HG03342 (cell line): Measurements from ENCODE around the gene BCL6B.
"Not testable (repeated sequence)": the region's sequence is repeated elsewhere in the genome, so short reads cannot be mapped to it uniquely, and the experiment has no call there.

Experiments used
- ATAC-seq: cut with Tn5 transposase; IDR thresholded peaks from one replicate; pipeline ENCODE4 v1.9.1; 2021; ENCODE audit warnings: mild to moderate bottlenecking, moderate library complexity; ENCODE audit not compliant: unreplicated experiment

The BCL6B gene

DNA sequence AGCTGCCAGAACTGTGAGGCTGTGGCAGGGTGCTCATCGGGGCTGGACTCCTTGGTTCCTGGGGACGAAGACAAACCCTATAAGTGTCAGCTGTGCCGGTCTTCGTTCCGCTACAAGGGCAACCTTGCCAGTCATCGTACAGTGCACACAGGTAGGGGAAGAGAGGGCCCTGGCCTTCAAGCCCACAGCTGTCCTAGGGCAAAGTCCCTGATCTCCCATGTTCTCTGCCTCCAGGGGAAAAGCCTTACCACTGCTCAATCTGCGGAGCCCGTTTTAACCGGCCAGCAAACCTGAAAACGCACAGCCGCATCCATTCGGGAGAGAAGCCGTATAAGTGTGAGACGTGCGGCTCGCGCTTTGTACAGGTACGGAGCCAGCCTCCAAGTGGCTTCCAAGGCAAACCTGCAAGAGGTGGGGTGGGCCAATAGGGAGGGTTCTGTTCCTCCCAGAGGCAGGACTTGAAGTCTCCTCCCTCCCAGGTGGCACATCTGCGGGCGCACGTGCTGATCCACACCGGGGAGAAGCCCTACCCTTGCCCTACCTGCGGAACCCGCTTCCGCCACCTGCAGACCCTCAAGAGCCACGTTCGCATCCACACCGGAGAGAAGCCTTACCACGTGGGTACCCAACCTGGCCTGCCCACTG, 3.7 kb downstream of the BCL6B start:
- ATAC-seq: no peak

DNA sequence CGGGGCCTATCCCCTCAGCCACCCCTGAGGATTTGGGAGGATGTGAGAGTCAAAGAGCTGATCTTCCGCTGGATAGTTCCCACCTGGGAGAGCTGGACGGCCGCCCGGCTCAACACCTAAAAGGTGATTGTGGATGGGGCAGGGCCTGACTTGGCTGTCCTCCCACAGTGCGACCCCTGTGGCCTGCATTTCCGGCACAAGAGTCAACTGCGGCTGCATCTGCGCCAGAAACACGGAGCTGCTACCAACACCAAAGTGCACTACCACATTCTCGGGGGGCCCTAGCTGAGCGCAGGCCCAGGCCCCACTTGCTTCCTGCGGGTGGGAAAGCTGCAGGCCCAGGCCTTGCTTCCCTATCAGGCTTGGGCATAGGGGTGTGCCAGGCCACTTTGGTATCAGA, 4.5 kb downstream of the BCL6B start:
- no peak for ATAC-seq

DNA sequence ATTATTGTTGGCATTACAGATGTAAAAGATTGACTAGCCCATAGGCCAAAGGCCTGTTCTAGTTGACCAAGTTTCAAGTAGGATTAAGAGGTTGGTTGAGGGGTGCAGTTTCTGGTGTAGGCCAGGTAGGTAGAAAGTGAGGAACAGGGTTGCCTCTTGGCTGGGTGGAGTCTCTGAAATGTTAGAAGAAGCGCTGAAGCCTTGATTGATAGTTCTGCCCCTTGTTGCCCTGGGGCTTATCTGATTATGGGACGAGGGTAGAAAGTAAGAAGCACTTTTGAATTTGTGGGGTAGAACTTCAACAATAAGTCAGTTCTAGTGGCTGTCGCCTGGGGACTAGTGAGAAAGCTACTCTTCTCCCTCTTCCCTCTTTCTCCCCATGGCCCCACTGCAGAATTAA, 6.2 kb downstream of the BCL6B start:
- no peak for ATAC-seq

DNA sequence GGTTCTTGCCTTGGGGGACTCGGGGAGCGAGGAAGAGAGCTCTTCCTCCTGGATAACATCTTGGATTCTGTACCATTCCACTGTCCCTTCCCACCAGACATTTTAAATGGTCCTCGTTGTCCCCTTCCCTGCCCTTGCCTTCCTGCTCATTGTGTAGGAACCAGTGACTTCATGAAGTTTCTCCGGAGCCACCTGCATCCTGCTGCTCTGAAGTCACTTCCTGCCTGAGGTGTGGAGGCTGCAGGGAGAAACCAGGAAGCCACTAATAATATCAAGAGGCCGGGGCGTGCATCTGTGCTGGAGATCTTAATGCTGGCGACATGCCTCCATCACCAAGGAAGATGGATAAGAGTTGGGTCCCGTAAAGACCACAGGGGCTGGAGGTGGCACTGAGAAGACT, 6.8 kb downstream of the BCL6B start:
- no peak for ATAC-seq

DNA sequence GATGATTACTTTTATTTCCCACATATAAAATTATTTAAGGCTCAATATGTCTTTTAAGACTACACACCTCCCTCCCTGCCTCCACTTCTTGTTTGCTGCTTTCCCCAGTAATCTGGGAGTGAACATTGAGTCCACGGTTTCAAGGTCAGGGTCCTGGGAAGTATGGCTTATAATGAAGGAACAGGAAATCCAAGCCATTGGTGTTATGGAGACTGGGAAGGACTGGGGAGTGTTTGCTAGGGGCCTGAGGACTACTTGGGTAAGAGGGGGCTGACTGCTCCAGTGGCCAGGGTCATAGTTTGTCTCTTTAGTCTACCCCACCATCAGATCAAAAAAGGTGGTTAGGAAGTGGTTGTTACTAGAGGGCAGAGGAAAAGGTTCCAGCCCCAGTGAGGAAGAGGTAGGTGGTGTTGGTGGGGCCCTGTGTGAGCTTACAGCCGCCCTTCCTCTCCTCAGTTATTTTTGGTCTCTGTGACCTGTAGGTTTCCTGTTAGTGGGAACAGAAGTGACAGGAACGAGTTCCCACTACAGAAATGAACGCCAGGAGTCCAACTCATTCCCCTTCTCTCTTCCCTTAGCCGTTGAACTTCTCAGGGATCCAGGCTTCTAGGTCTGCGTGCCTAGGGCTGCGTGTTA, 12.2 kb downstream of the BCL6B start:
- peak; percentile 13 for ATAC-seq

DNA sequence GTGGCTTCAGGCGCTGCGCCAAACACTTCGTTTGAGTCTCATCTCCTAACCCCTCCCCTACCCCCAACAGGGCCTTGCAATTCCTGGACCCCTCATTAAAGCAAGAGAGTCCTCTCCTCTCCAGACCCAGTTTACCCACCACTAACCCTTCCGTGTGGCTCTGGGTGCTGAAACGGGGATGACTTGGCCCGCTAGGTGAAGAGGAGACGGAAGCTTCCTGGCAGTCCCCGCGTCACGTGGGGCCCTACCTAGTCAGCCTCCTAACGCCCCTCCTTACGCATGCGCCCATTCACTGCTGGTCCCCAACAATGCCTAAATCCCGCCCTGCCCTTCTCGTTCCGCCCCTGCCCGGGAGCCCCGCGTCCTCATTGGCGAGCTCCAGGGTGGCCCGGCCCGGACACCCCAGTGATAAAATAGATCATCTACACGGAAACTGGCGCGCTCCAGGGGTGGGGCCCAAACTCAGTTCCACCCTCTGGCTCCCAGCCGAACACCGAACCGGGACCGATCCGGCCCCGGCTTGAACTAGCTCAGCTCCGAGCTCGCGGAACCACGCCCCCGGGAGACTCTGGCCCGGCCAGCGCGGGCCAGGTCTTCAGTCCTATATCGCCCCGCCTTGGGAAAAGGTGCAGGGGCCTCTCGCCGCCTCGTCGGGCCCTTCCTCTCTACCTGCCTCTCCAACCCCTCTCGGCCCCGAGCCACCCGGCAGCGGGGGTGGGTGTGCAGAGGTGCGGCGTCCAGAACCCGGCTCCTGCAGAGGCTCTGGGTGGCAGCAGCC, 12.9 kb downstream of the BCL6B start, which contains the start of gene SLC16A13:
Gene SLC16A13, plus strand, starts transcription at position 425 of the 778 bp plus-strand sequence. CDS start 368 bp downstream, outside the sequence.
- peak; percentile 89 for ATAC-seq

DNA sequence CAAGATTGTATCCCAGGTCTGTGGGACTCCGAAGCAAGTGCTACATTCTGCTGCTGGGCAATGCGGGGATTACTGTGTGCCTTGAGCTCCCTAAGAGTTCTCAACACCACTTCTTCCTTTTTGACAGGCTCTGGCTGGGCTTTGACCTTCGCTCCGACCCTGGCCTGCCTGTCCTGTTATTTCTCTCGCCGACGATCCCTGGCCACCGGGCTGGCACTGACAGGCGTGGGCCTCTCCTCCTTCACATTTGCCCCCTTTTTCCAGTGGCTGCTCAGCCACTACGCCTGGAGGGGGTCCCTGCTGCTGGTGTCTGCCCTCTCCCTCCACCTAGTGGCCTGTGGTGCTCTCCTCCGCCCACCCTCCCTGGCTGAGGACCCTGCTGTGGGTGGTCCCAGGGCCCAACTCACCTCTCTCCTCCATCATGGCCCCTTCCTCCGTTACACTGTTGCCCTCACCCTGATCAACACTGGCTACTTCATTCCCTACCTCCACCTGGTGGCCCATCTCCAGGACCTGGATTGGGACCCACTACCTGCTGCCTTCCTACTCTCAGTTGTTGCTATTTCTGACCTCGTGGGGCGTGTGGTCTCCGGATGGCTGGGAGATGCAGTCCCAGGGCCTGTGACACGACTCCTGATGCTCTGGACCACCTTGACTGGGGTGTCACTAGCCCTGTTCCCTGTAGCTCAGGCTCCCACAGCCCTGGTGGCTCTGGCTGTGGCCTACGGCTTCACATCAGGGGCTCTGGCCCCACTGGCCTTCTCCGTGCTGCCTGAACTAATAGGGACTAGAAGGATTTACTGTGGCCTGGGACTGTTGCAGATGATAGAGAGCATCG, 15.4 kb downstream of the BCL6B start:
- ATAC-seq: no peak

DNA sequence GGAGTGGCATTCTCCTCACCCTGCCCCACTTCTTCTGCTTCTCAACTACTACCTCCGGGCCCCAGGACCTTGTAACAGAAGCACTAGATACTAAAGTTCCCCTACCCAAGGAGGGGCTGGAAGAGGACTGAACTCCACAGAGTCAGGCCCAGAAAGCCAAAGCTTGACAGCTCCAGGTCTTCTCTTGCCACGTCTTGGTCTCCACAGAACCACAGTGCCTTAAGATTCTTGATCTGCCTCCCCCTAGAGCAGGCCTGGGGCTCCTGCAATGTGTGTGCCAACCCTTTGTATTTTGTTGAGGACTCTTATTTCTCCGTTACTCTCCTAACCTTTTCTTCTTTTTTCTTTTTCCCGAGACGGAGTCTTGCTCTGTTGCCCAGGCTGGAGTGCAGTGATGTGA, 17.0 kb downstream of the BCL6B start:
- no peak for ATAC-seq

DNA sequence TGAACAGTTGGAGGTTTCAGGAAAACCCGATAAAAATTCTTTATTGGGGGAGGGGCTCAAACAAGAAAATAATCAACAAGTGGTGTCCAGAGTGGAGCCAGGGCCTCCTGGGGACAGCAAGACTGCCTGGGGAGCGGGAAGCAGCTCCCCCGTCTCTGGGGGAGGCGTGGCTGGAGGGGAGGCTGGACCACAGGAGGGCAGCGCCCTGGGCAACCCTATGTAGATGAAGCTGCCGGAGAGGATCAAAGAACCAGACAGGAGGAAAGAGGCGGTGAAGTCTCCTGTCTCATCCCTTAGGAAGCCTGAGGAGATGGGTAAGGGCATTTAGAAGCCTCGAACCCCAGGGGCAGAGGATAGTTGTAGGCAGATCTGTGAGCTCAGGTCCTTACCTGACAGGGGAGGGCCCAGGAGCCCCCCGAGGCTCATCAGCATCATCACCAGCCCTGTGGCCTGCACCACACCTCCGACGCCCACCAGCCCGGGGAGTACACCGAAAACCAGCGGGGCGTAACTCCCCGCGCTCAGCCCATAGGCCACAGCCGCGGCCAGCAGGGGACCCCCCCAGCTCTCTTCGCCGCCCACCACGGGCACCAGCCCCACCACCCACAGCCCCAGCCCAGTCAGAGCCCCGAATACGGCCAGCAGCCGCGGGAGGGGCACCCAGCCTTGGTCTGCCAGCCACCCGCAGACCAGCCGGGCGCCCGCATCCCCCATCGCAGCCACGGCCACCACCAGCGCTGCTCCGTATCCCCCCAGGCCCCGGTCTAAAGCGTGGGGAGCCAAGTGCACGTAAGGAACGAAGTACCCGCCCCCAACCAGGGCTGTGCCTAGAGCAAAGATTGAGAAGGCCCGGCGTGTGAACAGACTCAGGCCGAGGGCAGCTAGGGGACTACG, 19.0 kb downstream of the BCL6B start:
- ATAC-seq: no peak

DNA sequence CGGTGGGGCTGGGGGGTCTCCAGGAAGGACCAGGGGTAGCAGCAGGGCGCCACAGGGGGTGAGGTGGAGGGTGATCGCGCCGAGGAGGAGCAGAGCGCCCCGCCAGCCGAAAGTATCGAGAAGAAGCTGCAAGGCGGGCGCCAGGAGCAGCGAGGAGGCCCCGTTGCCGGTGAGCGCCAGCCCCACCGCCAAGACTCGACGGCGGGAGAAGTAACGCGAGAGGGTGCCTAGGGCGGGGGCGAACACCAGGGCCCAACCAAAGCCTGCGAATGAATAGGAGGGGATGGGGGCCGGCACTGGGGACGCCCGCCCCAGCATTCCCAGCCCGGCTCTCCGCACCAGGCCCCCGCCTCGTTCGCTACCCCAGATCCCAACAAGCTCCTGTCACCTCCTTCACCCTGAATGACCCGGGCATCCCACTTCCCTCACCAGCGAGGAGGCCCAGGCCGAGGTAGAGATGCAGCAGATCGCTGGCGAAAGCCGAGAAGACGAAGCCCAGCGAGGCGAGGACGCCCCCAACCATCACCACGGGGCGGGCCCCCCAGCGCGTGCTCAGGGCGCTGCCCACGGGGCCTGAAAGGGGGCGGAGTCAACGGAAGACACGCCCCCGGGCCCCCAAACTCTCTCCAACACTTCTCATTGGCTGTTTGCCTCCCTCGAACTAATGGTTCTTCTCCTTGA, 19.8 kb downstream of the BCL6B start:
- peak; percentile 10 for ATAC-seq

DNA sequence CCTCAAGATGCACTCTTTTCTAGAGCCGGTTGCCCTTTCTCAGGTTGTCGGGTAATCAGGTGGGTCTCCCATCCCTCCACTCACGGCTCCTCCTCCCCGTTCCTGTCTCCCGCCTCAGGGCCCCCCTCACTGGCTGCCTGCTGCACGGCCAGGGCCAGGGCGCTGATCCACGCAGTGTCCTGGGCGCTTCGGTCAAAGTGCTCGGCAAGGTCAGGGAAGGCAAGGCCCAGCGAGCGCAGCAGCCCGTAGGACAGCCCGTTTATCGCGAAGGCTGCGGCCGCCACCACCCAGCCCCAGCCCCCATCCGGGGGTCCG, 20.3 kb downstream of the BCL6B start:
- ATAC-seq: peak; percentile 6

DNA sequence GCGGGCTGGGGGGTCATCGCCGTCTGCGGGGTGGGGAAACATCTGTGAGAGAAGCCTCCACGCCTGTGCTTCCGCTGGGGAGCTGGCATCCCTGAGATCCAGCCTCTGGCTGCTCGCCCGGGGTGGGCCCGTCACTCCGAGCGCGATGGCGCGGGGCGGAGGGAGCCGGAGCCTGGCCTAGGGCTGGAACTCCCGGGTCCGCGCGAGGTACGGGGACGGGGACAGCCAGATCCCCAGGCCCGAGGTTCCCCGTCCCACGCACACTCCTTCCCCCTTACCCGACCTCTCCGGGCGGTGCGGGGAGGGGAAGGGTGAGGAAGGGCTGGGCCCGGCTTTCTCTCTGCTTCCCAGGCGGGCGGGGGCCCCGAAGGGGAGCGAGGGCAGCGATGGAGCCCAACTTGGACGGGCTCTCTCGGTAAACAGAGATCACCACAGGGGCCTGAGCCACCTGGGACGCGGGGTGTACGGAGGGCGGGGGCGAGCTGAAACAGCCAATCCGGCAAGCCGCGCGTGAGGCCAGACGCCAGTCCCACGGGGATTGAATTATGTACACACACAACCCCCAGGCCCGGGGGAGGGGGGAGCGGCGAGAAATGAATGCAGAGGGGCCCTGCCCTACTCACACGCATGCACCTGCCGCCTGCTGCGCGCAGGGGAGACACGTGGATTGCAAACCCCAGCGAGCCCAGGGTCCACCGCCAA, 20.8 kb downstream of the BCL6B start, which contains the start of gene SLC16A11:
Gene SLC16A11, minus strand, starts transcription at position 596 of the 702 bp plus-strand sequence. Its CDS starts 579 bp downstream, at position 17.
- ATAC-seq: peak; percentile 32

DNA sequence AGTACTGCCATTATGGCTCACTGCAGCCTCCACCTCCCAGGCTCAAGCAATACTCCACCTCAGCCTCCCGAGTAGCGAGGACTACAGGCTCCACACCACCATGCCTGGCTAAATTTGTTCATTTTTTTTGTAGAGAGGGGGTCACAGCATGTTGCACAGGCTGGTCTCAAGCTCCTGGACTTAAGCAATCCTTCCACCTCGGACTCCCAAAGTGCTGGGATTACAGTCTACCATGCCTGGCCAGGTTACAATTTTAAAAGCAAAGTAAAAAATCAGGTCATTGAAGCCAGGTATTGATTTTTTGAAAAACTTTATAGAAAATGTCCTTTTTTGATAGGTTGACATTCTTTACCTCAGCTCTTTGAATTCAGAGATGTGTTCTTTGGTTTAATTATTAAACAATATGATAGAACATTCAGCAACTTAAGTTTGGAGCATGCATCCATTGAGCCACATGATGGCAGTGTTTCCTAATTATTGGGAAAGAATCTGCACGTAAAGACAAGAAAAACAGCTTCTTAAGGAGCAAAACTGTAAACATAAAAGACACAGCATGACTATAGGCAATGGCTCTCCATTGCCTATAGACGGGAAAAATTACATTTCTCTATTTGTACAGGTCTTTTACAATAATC, 22.8 kb downstream of the BCL6B start:
- ATAC-seq: no peak

DNA sequence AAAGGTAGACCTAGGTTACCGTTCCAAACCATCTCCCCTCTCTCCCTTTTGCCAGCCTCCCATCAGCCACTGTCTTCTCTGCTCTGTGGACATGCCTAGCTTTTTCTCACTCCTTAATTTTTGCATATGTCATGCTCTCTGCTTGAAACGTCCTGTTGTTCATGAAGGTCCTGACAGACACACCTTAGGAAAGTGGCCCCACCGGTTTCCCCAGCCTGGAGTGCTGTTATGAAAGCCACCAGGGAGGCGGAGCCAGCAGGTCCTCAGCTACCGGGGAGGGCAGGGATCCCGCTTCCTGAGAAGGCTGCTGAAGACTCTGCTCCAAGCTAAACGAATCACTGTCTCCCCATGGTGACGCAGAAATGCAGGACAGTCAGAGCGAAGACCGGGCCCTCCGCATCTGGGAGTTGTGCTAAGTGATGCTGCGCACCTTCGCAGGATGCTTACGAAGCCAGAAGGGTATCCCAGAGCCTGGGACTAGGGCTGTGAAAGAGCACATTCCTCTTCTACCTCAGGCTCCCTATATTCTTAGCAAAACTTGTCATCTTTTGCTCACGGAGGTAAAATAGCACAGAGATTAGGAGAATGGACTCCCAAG, 23.4 kb downstream of the BCL6B start:
- no peak for ATAC-seq

DNA sequence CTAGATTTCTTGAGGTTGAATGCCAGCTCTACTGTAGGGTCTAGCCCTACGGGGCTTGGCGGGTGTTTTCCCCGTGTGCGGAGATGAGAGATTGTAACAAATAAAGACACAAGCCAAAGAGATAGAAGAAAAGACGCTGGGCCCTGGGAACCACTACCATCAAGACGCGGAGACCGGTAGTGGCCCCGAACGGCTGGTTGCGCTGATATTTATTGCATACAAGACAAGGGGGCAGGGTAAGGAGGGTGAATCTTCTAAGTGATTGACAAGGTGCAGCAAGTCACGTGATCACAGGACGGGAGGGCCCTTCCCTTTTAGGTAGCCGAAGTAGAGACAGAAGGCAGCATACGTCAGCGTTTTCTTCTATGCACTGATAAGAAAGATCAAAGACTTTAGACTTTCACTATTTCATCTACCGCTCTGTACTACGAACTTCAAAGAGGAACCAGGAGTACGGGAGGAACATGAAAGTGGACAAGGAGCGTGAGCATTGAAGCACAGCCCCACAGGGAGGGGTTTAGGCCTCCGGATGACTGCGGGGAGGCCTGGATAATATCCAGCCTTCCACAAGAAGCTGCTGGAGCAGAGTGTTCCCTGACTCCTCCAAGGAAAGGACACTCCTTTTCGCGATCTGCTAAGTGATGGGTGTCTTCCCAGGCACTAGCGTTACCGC, 24.0 kb downstream of the BCL6B start:
- ATAC-seq: not testable (repeated sequence)

DNA sequence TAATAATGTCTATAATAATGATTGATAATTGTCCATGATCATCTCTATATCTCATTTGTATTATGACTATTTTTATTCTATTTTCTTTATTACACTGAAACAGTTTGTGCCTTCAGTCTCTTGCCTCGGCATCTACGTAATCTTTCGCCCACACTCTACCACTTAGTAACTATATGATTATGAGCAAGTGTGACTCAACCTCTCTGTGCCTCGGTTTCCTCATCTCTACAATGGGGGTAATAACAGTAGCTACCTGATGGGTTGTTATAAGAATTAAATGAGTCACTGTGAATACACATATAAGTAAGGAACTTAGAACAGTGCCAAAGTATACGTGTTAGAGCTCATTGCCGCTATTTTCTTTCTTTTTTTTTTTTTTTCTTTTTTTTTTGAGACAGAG, 24.7 kb downstream of the BCL6B start:
- ATAC-seq: no peak

DNA sequence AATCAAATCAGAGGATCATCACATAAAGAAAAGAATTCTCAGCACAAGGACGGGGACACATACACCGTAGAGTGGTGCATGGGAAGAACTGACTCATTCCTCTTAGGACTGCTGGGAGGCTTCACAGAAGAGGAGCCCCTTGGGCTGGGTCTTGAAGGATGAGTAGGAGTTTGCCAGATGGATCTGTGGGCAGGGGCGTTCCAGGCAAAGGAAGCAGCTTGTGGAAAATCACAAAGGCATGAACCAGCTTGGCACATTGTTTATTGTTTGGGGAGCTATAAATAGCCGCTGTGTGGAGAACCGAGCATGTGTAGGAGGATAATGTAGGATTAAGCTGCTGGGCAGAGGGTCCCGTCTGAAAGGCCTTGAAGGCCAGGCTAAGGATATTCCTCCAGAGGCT, 26.1 kb downstream of the BCL6B start:
- ATAC-seq: no peak
